Calu3 (cell line): Measurements from ENCODE around the gene CCDC106. TPM values are rescaled to one million over a fixed set of nuclear protein-coding genes. Genes with fewer than 3 reads are reported as not detected.

Experiments
- BruUV-seq: library from RNA; stranded (reverse); fragments of 400-500 nt; replicated peaks from 2 replicates; lab custom pipeline; 2021; lab: Mats Ljungman, UMichigan
- CTCF ChIA-PET: fragments of 300-600 bp; sonication (Branson Sonifier 250); formaldehyde crosslinking; loops from one replicate; lab custom pipeline; 2022; ENCODE audit warnings: antibody characterized with exemption; lab: Charles Lee
- DNase-seq: peaks from one replicate; pipeline ENCODE4 v3.0.0; 2022
- H3K27ac Mint-ChIP-seq: one replicate; pipeline ENCODE4 v1.8.0; 2022; ENCODE audit warnings: mixed read lengths; ENCODE audit not compliant: unreplicated experiment
- H3K27me3 Mint-ChIP-seq: one replicate; pipeline ENCODE4 v1.8.0; 2022; ENCODE audit warnings: mixed read lengths; ENCODE audit not compliant: unreplicated experiment
- H3K36me3 Mint-ChIP-seq: one replicate; pipeline ENCODE4 v1.8.0; 2022; ENCODE audit warnings: mild to moderate bottlenecking, moderate library complexity, mixed read lengths; ENCODE audit not compliant: insufficient read depth, unreplicated experiment
- H3K4me1 Mint-ChIP-seq: one replicate; pipeline ENCODE4 v1.8.0; 2022; ENCODE audit warnings: mild to moderate bottlenecking, low read depth, mixed read lengths; ENCODE audit not compliant: unreplicated experiment
- H3K4me3 Mint-ChIP-seq: one replicate; pipeline ENCODE4 v1.8.0; 2022; ENCODE audit warnings: mild to moderate bottlenecking, low read depth, moderate library complexity, mixed read lengths; ENCODE audit not compliant: unreplicated experiment
- H3K9me3 Mint-ChIP-seq: one replicate; pipeline ENCODE4 v1.8.0; 2022; ENCODE audit warnings: low read depth, mixed read lengths; ENCODE audit not compliant: unreplicated experiment
- CTCF ChIP-seq: fragments of 200-600 bp; IDR thresholded peaks from one replicate; pipeline ENCODE4 v1.8.0; 2022; ENCODE audit warnings: antibody characterized with exemption; ENCODE audit not compliant: unreplicated experiment
- intact Hi-C: fragments of 100-400 bp; cut with micrococcal nuclease; formaldehyde crosslinking; loops from one replicate; pipeline ENCODE4 v1.10.0; 2022; ENCODE audit not compliant: unreplicated experiment
- total RNA-seq: library from RNA; stranded (reverse); gene quantifications from 2 replicates; pipeline ENCODE4 v1.2.3, GENCODE V29; 2022

Gene CCDC106
- total RNA-seq, 1 experiment from 2014 or later, result 12.7 TPM

GRCh38 chr19:55675661-55676354 is 27.8 kb downstream of the CCDC106 start:
- no TSS peak for BruUV-seq

DNA sequence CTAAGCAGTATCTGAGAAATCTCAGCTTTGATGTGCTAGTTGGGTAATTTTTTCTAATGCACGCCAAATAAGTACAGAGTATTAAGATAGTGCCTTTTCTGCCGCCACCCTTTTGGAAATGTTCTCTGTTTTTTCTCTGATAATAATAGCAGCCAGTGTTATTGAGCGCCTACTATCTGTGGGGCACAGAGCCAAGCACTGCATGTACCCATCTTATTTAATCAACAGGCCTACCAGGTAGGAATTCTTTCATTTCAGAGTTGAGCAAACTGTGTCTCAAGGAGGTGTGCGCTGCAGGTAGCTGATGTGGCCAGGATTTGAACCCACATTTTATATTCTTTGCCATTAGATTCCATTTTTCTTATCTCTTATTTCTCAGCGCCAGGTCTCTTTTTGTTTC is 28.4 kb downstream of the CCDC106 start:
- Mint-ChIP-seq H3K4me3 (peak overlapping the region; percentile 97), H3K27ac (peak overlapping the region; percentile 22), H3K4me1 (peaks cover 57% of the 10 kb centered on the region), H3K27me3 (no peaks in the 10 kb centered on the region), H3K36me3 (peaks cover 86% of the 10 kb centered on the region), H3K9me3 (no peaks in the 10 kb centered on the region)
- CTCF ChIA-PET, result interaction anchor here (1.0 kb wide), 1 partner anchor 22 kb away, joined by 3 read pairs; the partner anchor contains the start of gene U2AF2
- no peak for TF ChIP-seq CTCF
- intact Hi-C loops, result no loop called here
- no peak for DNase-seq
- BruUV-seq, result TSS peak; percentile 62

More at GRCh38 chr19:55675661-55676354, 27.8 kb downstream of the CCDC106 start:
- Mint-ChIP-seq H3K27ac (peak overlapping the region; percentile 99), H3K4me1 (peaks cover 60% of the 10 kb centered on the region), H3K36me3 (peaks cover 86% of the 10 kb centered on the region), H3K4me3 (peak overlapping the region; percentile 97), H3K9me3 (no peaks in the 10 kb centered on the region), H3K27me3 (no peaks in the 10 kb centered on the region)
- CTCF ChIA-PET, result interaction anchor here (1.0 kb wide), 1 partner anchor 21 kb away, joined by 3 read pairs; the partner anchor contains the start of gene U2AF2
- no peak for DNase-seq
- TF ChIP-seq CTCF, result no peak
- intact Hi-C loops, result no loop called here

DNA sequence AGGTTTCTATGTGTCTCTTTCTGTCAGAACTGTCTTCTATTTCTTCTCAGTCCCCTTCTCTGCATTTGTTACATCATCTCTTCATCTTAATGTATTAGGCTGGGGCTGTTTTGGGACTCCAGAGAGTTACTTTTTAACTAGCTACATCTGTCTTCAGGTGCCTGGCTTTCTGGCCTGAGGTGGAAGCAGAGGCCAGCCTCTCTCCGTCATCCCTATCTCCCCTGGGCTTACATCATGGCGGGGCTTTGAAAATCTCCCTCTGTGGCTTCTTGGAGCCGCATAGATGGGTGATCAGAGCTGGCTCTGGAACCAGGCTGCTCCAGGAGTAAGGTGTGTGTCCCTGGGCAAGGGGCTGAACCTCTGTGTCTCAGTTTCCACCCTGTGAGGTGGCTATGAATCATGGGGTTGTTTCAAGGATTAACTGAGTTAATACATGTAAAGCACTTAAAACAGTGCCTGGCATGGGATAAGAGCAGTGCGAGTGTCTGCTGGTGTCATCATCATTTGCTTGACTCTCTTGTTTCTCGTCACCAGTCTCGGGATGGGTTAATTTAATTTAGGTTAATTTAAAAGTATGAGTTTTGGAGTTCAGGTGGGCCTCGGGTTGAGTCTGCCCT is 29.0 kb downstream of the CCDC106 start:
- peak overlapping the region; percentile 22 for H3K27ac Mint-ChIP-seq
- no peak for TF ChIP-seq CTCF
- H3K36me3 Mint-ChIP-seq, result peaks cover 84% of the 10 kb centered on the region

DNA sequence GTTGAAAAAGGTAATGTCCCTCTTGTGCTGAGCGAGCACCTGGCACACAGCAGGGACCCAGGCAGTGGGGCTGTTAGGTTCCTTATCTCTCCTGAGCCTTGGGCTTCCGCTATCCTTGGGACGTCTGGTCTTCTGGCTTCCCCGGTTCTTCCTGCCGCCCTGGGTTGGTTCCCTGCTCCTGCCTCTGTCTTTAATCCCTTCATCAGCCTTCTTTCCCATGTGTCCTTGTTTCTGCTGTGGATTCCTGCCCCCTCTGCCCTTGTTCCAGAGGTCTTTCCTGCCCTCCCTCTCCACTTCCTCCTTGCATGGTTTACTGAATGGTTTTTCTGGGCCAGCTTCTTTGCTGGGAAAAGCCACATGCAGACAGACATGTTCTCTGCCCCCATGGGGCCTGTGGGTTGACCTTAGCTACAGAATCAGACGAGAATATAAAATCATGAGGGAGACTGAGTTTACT is 29.6 kb downstream of the CCDC106 start:
- intact Hi-C loops, result no loop called here
- H3K4me3 Mint-ChIP-seq, result peak overlapping the region; percentile 33
- no peaks in the 10 kb centered on the region for H3K9me3 Mint-ChIP-seq
- TF ChIP-seq CTCF, result no peak
- no peak for DNase-seq
- peaks cover 47% of the 10 kb centered on the region for H3K4me1 Mint-ChIP-seq
- peak overlapping the region; percentile 63 for H3K27ac Mint-ChIP-seq
- CTCF ChIA-PET, result no interaction called here
- no peaks in the 10 kb centered on the region for H3K27me3 Mint-ChIP-seq
- no TSS peak for BruUV-seq
- H3K36me3 Mint-ChIP-seq, result peaks cover 79% of the 10 kb centered on the region

More for the DNA sequence above, 29.0 kb downstream of the CCDC106 start:
- intact Hi-C loops, result no loop called here
- DNase-seq, result no peak
- CTCF ChIA-PET, result no interaction called here
- BruUV-seq, result no TSS peak
- Mint-ChIP-seq H3K27me3 (no peaks in the 10 kb centered on the region), H3K4me3 (peak overlapping the region; percentile 97), H3K9me3 (no peaks in the 10 kb centered on the region), H3K4me1 (peaks cover 53% of the 10 kb centered on the region)
